Sigmoid colon (tissue), 7 donors: Measurements from ENCODE around the gene ELAPOR1. TPM values are rescaled to one million over a fixed set of nuclear protein-coding genes. Genes with fewer than 3 reads are reported as not detected.

Source experiments
- DNase-seq: peaks from one replicate; pipeline ENCODE4 v3.0.0-alpha.2; 2019
- H3K27ac ChIP-seq, 4 donors: fragments of 200-600 bp; sonication (generic); one replicate each; pipeline ENCODE4 v1.5.1; 2016 to 2019; ENCODE audit warnings: mild to moderate bottlenecking in 1 of 4
- H3K27me3 ChIP-seq, 3 donors: fragments of 200-600 bp; sonication (generic); one replicate each; pipeline ENCODE4 v1.5.1; 2019; ENCODE audit warnings: mild to moderate bottlenecking in 1 of 3
- H3K36me3 ChIP-seq, 4 donors: fragments of 200-600 bp; sonication (generic); one replicate each; pipeline ENCODE4 v1.5.1; 2016 to 2019
- H3K4me1 ChIP-seq, 4 donors: fragments of 200-600 bp; sonication (generic); one replicate each; pipeline ENCODE4 v1.5.1; 2017 to 2019
- H3K4me3 ChIP-seq, 4 donors: fragments of 200-600 bp; sonication (generic); one replicate each; pipeline ENCODE4 v1.5.1; 2017 to 2019; ENCODE audit warnings: mild to moderate bottlenecking in 2 of 4, moderate library complexity in 1 of 4
- H3K9me3 ChIP-seq, 4 donors: fragments of 200-600 bp in 3 of 4; sonication (generic) in 3 of 4; one replicate each; pipeline versions ENCODE4 v1.5.1 to v1.6.1; 2013 to 2019
- CTCF ChIP-seq, 4 experiments: fragments of 450-650 bp in 3 of 4; fragments of 200-600 bp in 1 of 4; IDR thresholded peaks; one replicate each; pipeline ENCODE4 v1.5.1; 2016 to 2019; ENCODE audit warnings: antibody characterized with exemption in 4 of 4, mild to moderate bottlenecking in 3 of 4, moderate library complexity in 2 of 4
- EP300 ChIP-seq, 4 donors: sonication (generic); formaldehyde crosslinking; IDR thresholded peaks; one replicate each; pipeline ENCODE4 v1.6.1; 2017; ENCODE audit warnings: antibody characterized with exemption in 4 of 4
- POLR2A ChIP-seq, 2 donors: fragments of 450-650 bp; IDR thresholded peaks; one replicate each; pipeline ENCODE4 v1.6.1; 2016; ENCODE audit warnings: antibody characterized with exemption in 2 of 2, mild to moderate bottlenecking in 2 of 2, moderate library complexity in 2 of 2
- POLR2AphosphoS5 ChIP-seq, 4 donors: sonication (generic); formaldehyde crosslinking; IDR thresholded peaks; one replicate each; pipeline ENCODE4 v1.6.1; 2017; ENCODE audit warnings: antibody characterized with exemption in 4 of 4
- WGBS, 2 donors: extraction: QIAGEN DNeasy Blood & Tissue Kit; methylation state at CpG; one replicate each; pipeline ENCODE4 v1.1.7; 2013; 5-methylcytosine and 5-hydroxymethylcytosine counted together
- intact Hi-C: fragments of 100-400 bp; cut with DNase I; formaldehyde crosslinking; loops from one replicate; pipeline ENCODE4 v1.15.1; 2023
- polyA plus RNA-seq, 3 donors: library from polyadenylated mRNA; stranded (reverse); fragments of 200-250 nt; gene quantifications; one replicate each; pipeline ENCODE4 v1.2.3, GENCODE V29; 2013
- total RNA-seq, 4 donors: library from RNA; depleted of rRNA; stranded (reverse); fragments of >200 nt; gene quantifications; one replicate each; pipeline ENCODE4 v1.1.0, GENCODE V29; 2016
- donor health status: healthy with polysubstance abuse.
- donor health status: Bipolar disorder and iron deficiency.
- donor health status: healthy.

Gene ELAPOR1
- total and polyA plus RNA-seq, 7 donors: 0.33 to 20.7 (median 0.71) TPM

GRCh38 chr1:109148987-109149561 lies 35.2 kb downstream of the ELAPOR1 start:
- no peak overlapping the region for H3K27ac ChIP-seq
- no peak for TF ChIP-seq POLR2AphosphoS5 (IDR thresholded peaks at IDR 0.05)
- H3K4me1 ChIP-seq: no peaks in the 10 kb centered on the region
- WGBS, 2 donors: 17 to 59% methylated on average over 10 of the region's 10 CpGs
- no peaks in the 10 kb centered on the region for H3K36me3 ChIP-seq
- H3K27me3 ChIP-seq: no peaks in the 10 kb centered on the region
- no peak for DNase-seq
- intact Hi-C loops: no loop called here
- no peak overlapping the region for H3K4me3 ChIP-seq
- H3K9me3 ChIP-seq: no peaks in the 10 kb centered on the region

- H3K9me3 ChIP-seq: no peaks in the 10 kb centered on the region
- H3K4me1 ChIP-seq: no peaks in the 10 kb centered on the region
- DNase-seq: no peak
- no peak overlapping the region for H3K27ac ChIP-seq
- TF ChIP-seq CTCF (IDR thresholded peaks at IDR 0.05) (no peak), POLR2AphosphoS5 (IDR thresholded peaks at IDR 0.05) (no peak), EP300 (IDR thresholded peaks at IDR 0.05) (no peak), POLR2A (IDR thresholded peaks at IDR 0.05) (no peak)
- no peaks in the 10 kb centered on the region for H3K36me3 ChIP-seq
- intact Hi-C loops: no loop called here
- WGBS, 2 donors: 56 to 80% methylated on average over 17 of the region's 17 CpGs
- H3K4me3 ChIP-seq: no peak overlapping the region
- H3K27me3 ChIP-seq: no peaks in the 10 kb centered on the region
Measured at GRCh38 chr1:109149874-109150601, 36.1 kb downstream of the ELAPOR1 start.

- 36 to 76% methylated on average over 5 of the region's 5 CpGs for WGBS, 2 donors
- no peaks in the 10 kb centered on the region for H3K27me3 ChIP-seq
- no peak for DNase-seq
Measured at GRCh38 chr1:109151146-109151990, 37.5 kb downstream of the ELAPOR1 start.

GRCh38 chr1:109152196-109152595 lies 38.3 kb downstream of the ELAPOR1 start:
- H3K4me1 ChIP-seq: no peaks in the 10 kb centered on the region
- DNase-seq: no peak
- no peak for TF ChIP-seq POLR2A (IDR thresholded peaks at IDR 0.05)
- no peak for TF ChIP-seq CTCF (IDR thresholded peaks at IDR 0.05)
- no peak for TF ChIP-seq POLR2AphosphoS5 (IDR thresholded peaks at IDR 0.05)
- no peak for TF ChIP-seq EP300 (IDR thresholded peaks at IDR 0.05)
- intact Hi-C loops: no loop called here
- no peaks in the 10 kb centered on the region for H3K27me3 ChIP-seq
- H3K4me3 ChIP-seq: no peak overlapping the region
- H3K9me3 ChIP-seq: no peaks in the 10 kb centered on the region
- no peaks in the 10 kb centered on the region for H3K36me3 ChIP-seq
- no peak overlapping the region for H3K27ac ChIP-seq

More at GRCh38 chr1:109151146-109151990, 37.5 kb downstream of the ELAPOR1 start:
- Histone ChIP-seq H3K27ac (no peak overlapping the region), H3K4me3 (no peak overlapping the region), H3K4me1 (no peaks in the 10 kb centered on the region), H3K36me3 (no peaks in the 10 kb centered on the region), H3K9me3 (no peaks in the 10 kb centered on the region)
- intact Hi-C loops: no loop called here
- TF ChIP-seq POLR2A (IDR thresholded peaks at IDR 0.05) (no peak), EP300 (IDR thresholded peaks at IDR 0.05) (no peak), POLR2AphosphoS5 (IDR thresholded peaks at IDR 0.05) (no peak), CTCF (IDR thresholded peaks at IDR 0.05) (no peak)

GRCh38 chr1:109156916-109157385 lies 43.0 kb downstream of the ELAPOR1 start:
- no peak overlapping the region for H3K27ac ChIP-seq
- 17 to 76% methylated on average over 2 of the region's 2 CpGs for WGBS, 2 donors
- TF ChIP-seq EP300 (IDR thresholded peaks at IDR 0.05): no peak
- no peak for TF ChIP-seq POLR2AphosphoS5 (IDR thresholded peaks at IDR 0.05)
- TF ChIP-seq POLR2A (IDR thresholded peaks at IDR 0.05): no peak

More at GRCh38 chr1:109156916-109157385, 43.0 kb downstream of the ELAPOR1 start:
- Histone ChIP-seq H3K4me1 (peaks cover 0 to 3% (median 0%) of the 10 kb centered on the region in 4 donors), H3K36me3 (no peaks in the 10 kb centered on the region), H3K9me3 (no peaks in the 10 kb centered on the region), H3K4me3 (no peak overlapping the region), H3K27me3 (no peaks in the 10 kb centered on the region)
- intact Hi-C loops: no loop called here
- DNase-seq: no peak
